Measurements from ENCODE around the gene KIAA1210.

DNA sequence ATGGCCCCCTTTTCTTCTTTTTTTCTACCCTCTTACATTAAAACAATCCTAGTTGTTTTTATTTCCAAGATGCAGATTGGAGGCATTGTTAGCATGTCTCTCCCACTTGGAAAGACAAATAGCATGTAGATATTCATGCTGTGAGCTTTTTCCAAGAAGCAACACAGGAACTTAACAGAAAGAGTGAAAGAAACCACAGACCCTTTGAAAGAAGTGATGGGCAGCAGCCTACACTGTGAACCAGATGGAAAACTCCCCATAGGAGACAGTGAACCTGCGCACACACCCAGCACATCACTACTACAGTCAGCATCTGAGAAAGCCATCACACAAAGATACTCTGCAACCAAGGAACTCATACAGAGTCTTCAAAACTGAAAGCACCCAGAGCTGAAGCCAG, 37.0 kb downstream of the KIAA1210 start:
- TF ChIP-seq CHD1 (IDR thresholded peaks at IDR 0.05; ENCODE audit: low read depth, low read length) (no peak), HCFC1 (IDR thresholded peaks at IDR 0.05; ENCODE audit: low read length) (no peak), CTCF (IDR thresholded peaks at IDR 0.05 in 2 of 3, conservative IDR thresholded peaks at IDR 0.05 in 1 of 3; ENCODE audit: control insufficient read depth in 2 of 3, extremely low read depth in 1 of 3, insufficient read depth in 1 of 3, low read depth in 3 of 3, low read length in 3 of 3) (no peak), FOXM1 (IDR thresholded peaks at IDR 0.05; ENCODE audit: low read depth, low read length) (no peak), KDM1A (IDR thresholded peaks at IDR 0.05; ENCODE audit: borderline replicate concordance) (no peak), ESRRA (IDR thresholded peaks at IDR 0.05; ENCODE audit: low read length) (no peak), USF2 (IDR thresholded peaks at IDR 0.05; ENCODE audit: borderline replicate concordance, low read depth, low read length) (no peak)
